Activated T-helper 1 cell treated with anti-CD3 and anti-CD28 coated beads, Interleukin-12 subunit alpha, Interleukin-12 subunit beta, Interleukin-2, Interleukin-4 antibody, amounts not matched to agents 30 ng/mL and 10 ng/mL and 1 ng/mL, durations not matched to agents 14 hours and 24 hours and 36 hours (primary cell): ENCODE measurements around the gene THBS1. TPM values are rescaled to one million over a fixed set of nuclear protein-coding genes. Genes with fewer than 3 reads are reported as not detected.
A peak's percentile ranks its signal among the peaks of the same experiment; 100 is the strongest.

Experiments used
- DNase-seq: peaks from one replicate; pipeline ENCODE4 v3.0.0; 2021; ENCODE audit warnings: low spot score
- H3K27ac Mint-ChIP-seq: one replicate; pipeline ENCODE4 v1.8.0; 2021; ENCODE audit warnings: mild to moderate bottlenecking, mixed read lengths
- H3K27me3 Mint-ChIP-seq: one replicate; pipeline ENCODE4 v1.8.0; 2022; ENCODE audit warnings: mild to moderate bottlenecking, moderate library complexity, mixed read lengths; ENCODE audit not compliant: insufficient read depth
- H3K36me3 Mint-ChIP-seq: one replicate; pipeline ENCODE4 v1.8.0; 2021; ENCODE audit warnings: low read depth, mixed read lengths
- H3K4me1 Mint-ChIP-seq: one replicate; pipeline ENCODE4 v1.8.0; 2021; ENCODE audit warnings: low read depth, mixed read lengths
- H3K4me3 Mint-ChIP-seq: one replicate; pipeline ENCODE4 v1.8.0; 2021; ENCODE audit warnings: mild to moderate bottlenecking, moderate library complexity, mixed read lengths
- H3K9me3 Mint-ChIP-seq: one replicate; pipeline ENCODE4 v1.8.0; 2021; ENCODE audit warnings: mixed read lengths
- intact Hi-C: fragments of 100-400 bp; cut with micrococcal nuclease; formaldehyde crosslinking; loops from one replicate; pipeline ENCODE4 v1.15.1; 2024
- total RNA-seq: library from RNA; stranded (reverse); gene quantifications from 2 replicates; pipeline ENCODE4 v1.2.3, GENCODE V29; 2022

Gene THBS1
- total RNA-seq, 1 donor from 2014 or later: 3.2 TPM

GRCh38 chr15:39553947-39554693 lies 26.8 kb upstream of the THBS1 start:
- H3K4me3 Mint-ChIP-seq: no peak overlapping the region
- no peak overlapping the region for H3K27ac Mint-ChIP-seq
- intact Hi-C loops: no loop called here
- no peaks in the 10 kb centered on the region for H3K9me3 Mint-ChIP-seq
- peaks cover 11% of the 10 kb centered on the region for H3K4me1 Mint-ChIP-seq
- peaks cover 7% of the 10 kb centered on the region for H3K27me3 Mint-ChIP-seq
- H3K36me3 Mint-ChIP-seq: no peaks in the 10 kb centered on the region
- no peak for DNase-seq

GRCh38 chr15:39554746-39555387 lies 26.0 kb upstream of the THBS1 start:
- intact Hi-C loops: no loop called here
- Mint-ChIP-seq H3K4me3 (no peak overlapping the region), H3K4me1 (peaks cover 11% of the 10 kb centered on the region), H3K27me3 (peaks cover 7% of the 10 kb centered on the region), H3K27ac (no peak overlapping the region), H3K9me3 (no peaks in the 10 kb centered on the region), H3K36me3 (no peaks in the 10 kb centered on the region)
- no peak for DNase-seq

GRCh38 chr15:39555885-39556284 lies 25.0 kb upstream of the THBS1 start:
- peaks cover 11% of the 10 kb centered on the region for H3K4me1 Mint-ChIP-seq
- H3K27me3 Mint-ChIP-seq: peaks cover 11% of the 10 kb centered on the region
- DNase-seq: no peak
- no peaks in the 10 kb centered on the region for H3K36me3 Mint-ChIP-seq
- H3K9me3 Mint-ChIP-seq: no peaks in the 10 kb centered on the region
- H3K27ac Mint-ChIP-seq: no peak overlapping the region
- intact Hi-C loops: no loop called here
- H3K4me3 Mint-ChIP-seq: no peak overlapping the region

DNA sequence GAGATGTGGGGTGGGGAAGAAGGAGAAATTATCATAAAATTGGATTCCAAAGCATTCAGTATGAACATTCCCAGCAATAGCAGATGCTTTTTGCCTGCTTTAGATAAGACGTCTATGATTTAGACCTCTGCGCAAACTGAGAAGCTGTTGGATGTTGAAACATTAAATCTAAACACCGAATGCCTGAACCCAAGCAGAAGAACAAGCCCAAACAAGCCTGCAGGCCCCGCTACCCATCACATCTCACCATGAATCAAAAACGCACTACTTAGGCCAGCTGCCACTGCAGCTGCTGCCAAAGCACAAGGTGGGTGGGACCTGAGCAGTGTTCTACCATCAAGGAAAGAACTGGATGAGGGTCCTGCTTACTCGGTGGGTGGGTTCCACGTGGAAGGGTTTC lies 24.4 kb upstream of the THBS1 start:
- Mint-ChIP-seq H3K4me1 (peaks cover 11% of the 10 kb centered on the region), H3K27ac (no peak overlapping the region), H3K4me3 (no peak overlapping the region), H3K27me3 (peaks cover 10% of the 10 kb centered on the region), H3K9me3 (no peaks in the 10 kb centered on the region), H3K36me3 (no peaks in the 10 kb centered on the region)
- intact Hi-C loops: no loop called here
- no peak for DNase-seq

GRCh38 chr15:39558421-39558820 lies 22.5 kb upstream of the THBS1 start:
- DNase-seq: no peak
- Mint-ChIP-seq H3K27ac (no peak overlapping the region), H3K36me3 (no peaks in the 10 kb centered on the region), H3K4me1 (peaks cover 11% of the 10 kb centered on the region), H3K9me3 (no peaks in the 10 kb centered on the region), H3K4me3 (no peak overlapping the region), H3K27me3 (peaks cover 13% of the 10 kb centered on the region)
- intact Hi-C loops: no loop called here

GRCh38 chr15:39564972-39565665 lies 15.8 kb upstream of the THBS1 start:
- peaks cover 20% of the 10 kb centered on the region for H3K27me3 Mint-ChIP-seq
- no peaks in the 10 kb centered on the region for H3K36me3 Mint-ChIP-seq
- H3K4me1 Mint-ChIP-seq: no peaks in the 10 kb centered on the region
- no peak overlapping the region for H3K4me3 Mint-ChIP-seq
- H3K27ac Mint-ChIP-seq: no peak overlapping the region
- no peaks in the 10 kb centered on the region for H3K9me3 Mint-ChIP-seq
- intact Hi-C loops: no loop called here
- no peak for DNase-seq

- intact Hi-C loops: no loop called here
- no peaks in the 10 kb centered on the region for H3K9me3 Mint-ChIP-seq
- no peak overlapping the region for H3K4me3 Mint-ChIP-seq
- H3K27me3 Mint-ChIP-seq: peaks cover 15% of the 10 kb centered on the region
- no peaks in the 10 kb centered on the region for H3K4me1 Mint-ChIP-seq
- H3K27ac Mint-ChIP-seq: no peak overlapping the region
- H3K36me3 Mint-ChIP-seq: no peaks in the 10 kb centered on the region
- no peak for DNase-seq
Measured at GRCh38 chr15:39565851-39566250, 15.0 kb upstream of the THBS1 start.

GRCh38 chr15:39573287-39573686 lies 7.6 kb upstream of the THBS1 start:
- Mint-ChIP-seq H3K27ac (no peak overlapping the region), H3K9me3 (no peaks in the 10 kb centered on the region)

DNA sequence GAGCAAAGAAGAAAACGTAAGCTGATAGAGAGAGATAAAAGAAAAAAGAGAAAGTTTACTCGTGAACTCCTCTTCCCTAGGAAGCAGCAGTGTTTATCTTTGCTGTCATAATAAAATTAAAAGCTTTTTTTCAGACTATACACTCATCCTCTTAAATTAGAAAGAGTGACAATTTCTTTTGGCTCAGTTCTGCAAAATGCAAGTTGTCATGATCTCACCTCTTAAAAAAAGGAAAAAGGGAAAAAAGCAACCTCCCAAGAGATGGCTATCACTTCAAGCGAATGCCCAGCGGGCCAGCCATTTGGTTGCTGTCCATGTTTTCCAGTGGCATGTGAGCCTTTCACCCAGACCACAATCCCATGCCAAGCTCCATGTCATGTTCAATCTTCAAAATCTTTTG lies 7.0 kb upstream of the THBS1 start:
- H3K4me1 Mint-ChIP-seq: peaks cover 2% of the 10 kb centered on the region
- no peaks in the 10 kb centered on the region for H3K36me3 Mint-ChIP-seq
- no peak overlapping the region for H3K4me3 Mint-ChIP-seq
- H3K27me3 Mint-ChIP-seq: peaks cover 36% of the 10 kb centered on the region
- no peaks in the 10 kb centered on the region for H3K9me3 Mint-ChIP-seq
- DNase-seq: no peak
- intact Hi-C loops: no loop called here
- no peak overlapping the region for H3K27ac Mint-ChIP-seq

More at GRCh38 chr15:39573287-39573686, 7.6 kb upstream of the THBS1 start:
- no peaks in the 10 kb centered on the region for H3K4me1 Mint-ChIP-seq
- H3K27me3 Mint-ChIP-seq: peaks cover 34% of the 10 kb centered on the region
- H3K4me3 Mint-ChIP-seq: no peak overlapping the region
- no peaks in the 10 kb centered on the region for H3K36me3 Mint-ChIP-seq
- intact Hi-C loops: no loop called here
- DNase-seq: no peak

DNA sequence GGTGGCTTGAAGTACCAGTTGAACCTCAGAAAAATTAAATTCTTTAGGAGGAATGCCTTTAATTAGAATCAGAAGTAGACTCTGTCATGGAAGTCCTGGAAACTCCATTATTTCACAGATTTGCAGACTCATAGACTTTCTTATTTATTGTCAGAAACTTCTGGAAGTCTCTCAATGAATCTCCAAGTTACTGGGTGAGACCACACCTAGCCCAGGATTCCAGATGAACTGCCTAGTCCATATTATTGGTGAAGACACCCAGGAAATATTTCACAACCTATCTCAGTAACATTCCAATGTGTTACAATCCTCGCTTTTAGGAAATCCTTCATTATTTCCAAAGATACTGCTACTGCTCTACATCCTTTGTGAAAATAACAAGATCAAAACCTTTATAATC lies 6.5 kb upstream of the THBS1 start:
- H3K4me1 Mint-ChIP-seq: peaks cover 8% of the 10 kb centered on the region
- no peak overlapping the region for H3K27ac Mint-ChIP-seq
- no peak for DNase-seq
- H3K36me3 Mint-ChIP-seq: no peaks in the 10 kb centered on the region
- H3K9me3 Mint-ChIP-seq: no peaks in the 10 kb centered on the region
- H3K4me3 Mint-ChIP-seq: no peak overlapping the region
- intact Hi-C loops: no loop called here
- H3K27me3 Mint-ChIP-seq: peaks cover 42% of the 10 kb centered on the region

DNA sequence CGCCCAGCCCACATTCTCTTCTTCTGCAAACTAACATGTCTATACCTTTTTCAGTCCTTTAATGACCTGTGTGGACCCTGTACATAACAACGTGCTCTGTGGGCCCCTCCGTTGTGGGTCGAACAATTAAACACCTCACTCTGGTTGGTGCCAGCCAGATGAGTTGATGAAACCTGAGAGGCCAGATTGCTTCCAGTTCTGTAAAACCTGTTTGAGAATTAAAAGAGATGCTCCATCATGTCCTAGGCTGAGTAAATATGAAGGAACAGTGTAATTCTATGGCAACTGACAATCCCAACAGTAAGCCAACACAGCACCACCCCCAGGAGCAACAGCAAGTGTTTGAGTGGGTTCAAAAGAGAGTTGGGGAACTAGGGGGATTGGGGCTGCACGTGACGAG lies 5.7 kb upstream of the THBS1 start:
- H3K36me3 Mint-ChIP-seq: no peaks in the 10 kb centered on the region
- H3K27ac Mint-ChIP-seq: no peak overlapping the region
- no peak for DNase-seq
- no peak overlapping the region for H3K4me3 Mint-ChIP-seq
- peaks cover 49% of the 10 kb centered on the region for H3K27me3 Mint-ChIP-seq
- peaks cover 15% of the 10 kb centered on the region for H3K4me1 Mint-ChIP-seq
- no peaks in the 10 kb centered on the region for H3K9me3 Mint-ChIP-seq
- intact Hi-C loops: no loop called here

DNA sequence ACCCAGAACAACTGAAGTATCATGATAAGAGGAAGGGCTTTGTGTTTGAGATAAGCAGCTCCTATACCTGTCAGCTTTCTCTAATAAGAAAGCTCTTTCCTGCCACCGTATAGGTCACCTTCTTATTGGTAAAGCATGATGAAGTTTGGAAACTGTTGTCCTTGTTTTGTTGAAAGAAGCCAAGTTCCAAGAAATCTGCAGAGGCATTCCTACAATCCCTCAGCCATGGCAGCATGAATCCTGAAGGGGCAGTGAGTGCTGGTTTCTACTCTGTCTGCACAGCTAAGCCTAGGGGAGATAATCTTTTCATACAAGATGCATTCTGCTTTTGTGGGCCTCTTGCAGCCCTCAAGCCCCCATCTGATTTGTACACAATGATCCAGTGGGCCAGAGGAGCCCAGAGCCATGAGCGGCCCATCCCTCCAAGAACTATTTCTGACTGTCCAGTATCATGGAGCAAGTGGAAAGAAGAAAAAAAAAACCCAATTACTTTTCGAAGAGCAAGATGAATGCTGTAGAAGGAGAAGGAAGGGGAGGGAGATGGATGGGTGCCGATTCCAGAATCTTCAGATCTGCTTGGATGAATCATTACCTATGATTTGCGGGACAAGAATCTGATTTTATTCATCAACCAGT lies 1.9 kb upstream of the THBS1 start:
- Mint-ChIP-seq H3K27me3 (peaks cover 55% of the 10 kb centered on the region), H3K36me3 (no peaks in the 10 kb centered on the region), H3K27ac (no peak overlapping the region), H3K9me3 (no peaks in the 10 kb centered on the region), H3K4me3 (peak overlapping the region; percentile 20), H3K4me1 (peaks cover 21% of the 10 kb centered on the region)
- intact Hi-C loops: no loop called here
- no peak for DNase-seq
